HG02981 (cell line): ENCODE results near the gene TBX21.
"Not testable (repeated sequence)": the region's sequence is repeated elsewhere in the genome, so short reads cannot be mapped to it uniquely, and the experiment has no call there.

Experiments used
- ATAC-seq: cut with Tn5 transposase; IDR thresholded peaks from one replicate; pipeline ENCODE4 v1.9.1; 2021; ENCODE audit warnings: mild to moderate bottlenecking, moderate library complexity; ENCODE audit not compliant: unreplicated experiment

The TBX21 gene

DNA sequence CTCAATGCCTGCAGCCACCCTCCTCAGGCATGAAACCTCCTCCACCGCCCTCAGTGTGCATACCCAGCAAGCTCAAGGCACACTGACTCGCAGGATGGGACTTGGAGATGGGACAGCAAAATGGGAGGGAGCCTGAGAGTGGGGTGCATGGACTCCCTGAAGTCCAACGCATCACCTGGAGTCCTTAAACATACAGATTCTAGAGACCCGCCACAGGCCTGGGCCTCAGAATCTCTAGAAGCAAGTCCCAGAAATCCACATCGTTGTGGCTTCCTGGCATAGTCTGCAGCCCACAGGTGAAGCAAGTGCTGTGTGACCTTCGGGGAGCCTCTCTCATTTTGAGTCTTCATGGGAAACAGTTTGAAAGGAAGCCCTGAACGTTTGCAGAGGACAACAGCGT is 3.6 kb upstream of the TBX21 start:
- no peak for ATAC-seq

DNA sequence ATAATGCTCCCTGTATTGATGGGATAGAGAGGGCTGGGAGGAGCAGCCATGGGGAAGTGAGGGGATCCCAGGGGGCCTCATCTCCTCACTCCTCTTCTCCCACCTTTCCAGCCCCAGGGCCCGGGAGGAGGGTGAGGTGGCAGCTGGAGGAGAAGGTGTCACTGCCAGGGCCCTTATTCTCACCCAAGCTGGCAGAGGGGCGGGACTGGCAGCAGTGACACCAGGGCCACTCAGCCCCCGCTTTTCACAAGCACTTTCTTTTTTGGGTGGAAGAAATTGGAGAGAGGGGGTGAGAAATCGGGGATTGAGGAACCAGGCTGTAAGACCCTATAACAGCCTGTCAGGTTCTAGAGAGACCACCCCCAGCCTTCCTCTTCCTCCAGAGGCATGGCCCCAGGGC is 2.4 kb upstream of the TBX21 start:
- no peak for ATAC-seq

DNA sequence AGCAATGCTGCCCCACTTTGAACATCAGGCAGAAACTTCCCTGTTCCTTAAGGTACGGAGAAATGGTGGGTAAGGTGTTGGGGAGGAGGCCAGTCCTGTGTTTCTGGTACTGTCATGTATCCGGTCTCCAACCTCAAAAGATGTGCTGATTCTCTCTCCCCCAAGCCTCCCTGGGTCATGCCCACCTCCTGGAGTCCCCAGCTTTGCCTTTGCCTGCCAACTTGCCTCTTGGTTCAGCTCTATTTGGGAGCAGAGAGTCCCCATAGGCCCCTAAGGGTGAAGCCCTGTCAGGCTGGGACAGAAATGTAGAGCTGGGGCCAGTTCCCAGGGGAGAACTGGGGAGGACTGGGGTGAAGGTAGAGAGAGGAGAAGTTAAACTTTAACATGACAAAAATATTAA is 1.6 kb upstream of the TBX21 start:
- no peak for ATAC-seq

DNA sequence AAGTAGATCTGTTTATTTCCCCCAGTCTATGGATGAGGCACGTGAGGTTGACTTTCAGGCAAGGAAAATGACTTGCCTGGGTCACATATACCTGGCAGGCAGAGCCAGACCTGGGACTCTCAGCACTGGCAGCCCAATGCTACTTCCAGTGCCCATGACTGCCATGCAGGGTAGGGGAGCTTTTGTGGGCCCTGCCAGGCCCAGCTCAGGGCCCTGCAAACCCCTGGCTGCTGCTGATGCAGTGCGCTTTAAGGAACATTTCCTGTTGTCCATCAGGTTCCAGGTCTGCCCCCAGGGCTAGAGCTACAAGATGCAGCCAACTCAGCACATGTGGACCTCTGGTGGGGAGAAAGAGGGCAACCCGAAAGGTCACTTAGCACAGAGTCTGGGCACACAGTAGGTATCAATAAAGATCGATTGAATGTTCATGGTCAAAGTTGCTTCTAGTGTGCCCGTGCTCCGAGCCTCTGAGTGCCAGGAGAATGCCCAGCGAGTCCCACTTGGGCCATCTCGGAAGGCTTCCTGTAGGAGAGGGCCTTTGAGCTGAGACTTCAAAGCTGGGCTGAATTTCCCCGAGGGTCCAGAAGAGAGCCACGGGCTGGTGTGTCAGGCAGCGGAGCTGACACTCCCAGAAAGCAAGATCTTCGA is 513 bp upstream of the TBX21 start:
- ATAC-seq, result no peak

DNA sequence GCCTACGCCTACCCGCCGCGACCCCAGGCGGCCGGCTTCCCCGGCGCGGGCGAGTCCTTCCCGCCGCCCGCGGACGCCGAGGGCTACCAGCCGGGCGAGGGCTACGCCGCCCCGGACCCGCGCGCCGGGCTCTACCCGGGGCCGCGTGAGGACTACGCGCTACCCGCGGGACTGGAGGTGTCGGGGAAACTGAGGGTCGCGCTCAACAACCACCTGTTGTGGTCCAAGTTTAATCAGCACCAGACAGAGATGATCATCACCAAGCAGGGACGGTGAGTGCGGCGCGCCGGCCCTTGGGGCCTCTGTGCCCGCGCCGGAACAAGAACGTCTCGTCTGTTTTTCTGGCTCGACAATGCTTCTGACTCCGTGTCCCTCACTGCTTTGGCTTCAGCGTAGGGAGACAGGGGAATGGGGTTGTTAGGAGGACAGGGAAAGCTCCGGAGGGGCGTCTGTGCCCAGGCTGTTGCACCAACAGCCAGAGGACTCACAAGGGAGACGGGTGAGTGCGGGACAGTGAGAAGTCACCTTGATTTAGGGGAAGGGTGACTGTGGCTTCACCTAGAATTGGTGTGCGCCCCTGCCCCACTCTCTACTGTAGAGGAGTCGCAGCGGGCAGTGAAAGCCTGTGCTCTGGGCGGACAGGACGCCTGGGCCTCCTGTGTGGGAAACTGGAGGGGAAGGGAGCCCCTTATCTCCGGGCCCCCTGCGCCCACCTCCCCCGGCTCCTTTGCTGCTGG is 806 bp downstream of the TBX21 start:
- peak; percentile 10 for ATAC-seq

DNA sequence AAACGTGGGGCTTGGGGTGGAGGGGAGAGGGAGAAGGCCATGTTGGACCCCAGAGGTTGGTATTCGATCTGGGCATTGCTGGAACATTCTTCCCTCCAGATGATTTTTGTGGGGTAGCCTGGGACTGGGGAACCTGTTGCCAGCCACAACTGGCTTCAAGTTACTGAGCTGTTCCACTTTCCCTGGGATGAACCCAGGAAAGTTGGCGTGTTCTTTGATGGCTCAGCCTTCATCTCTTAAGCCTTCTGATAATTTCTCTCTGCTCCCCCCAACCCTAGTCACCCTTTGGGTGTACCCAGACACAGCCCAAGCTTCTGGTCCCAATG is 2.1 kb downstream of the TBX21 start:
- no peak for ATAC-seq

DNA sequence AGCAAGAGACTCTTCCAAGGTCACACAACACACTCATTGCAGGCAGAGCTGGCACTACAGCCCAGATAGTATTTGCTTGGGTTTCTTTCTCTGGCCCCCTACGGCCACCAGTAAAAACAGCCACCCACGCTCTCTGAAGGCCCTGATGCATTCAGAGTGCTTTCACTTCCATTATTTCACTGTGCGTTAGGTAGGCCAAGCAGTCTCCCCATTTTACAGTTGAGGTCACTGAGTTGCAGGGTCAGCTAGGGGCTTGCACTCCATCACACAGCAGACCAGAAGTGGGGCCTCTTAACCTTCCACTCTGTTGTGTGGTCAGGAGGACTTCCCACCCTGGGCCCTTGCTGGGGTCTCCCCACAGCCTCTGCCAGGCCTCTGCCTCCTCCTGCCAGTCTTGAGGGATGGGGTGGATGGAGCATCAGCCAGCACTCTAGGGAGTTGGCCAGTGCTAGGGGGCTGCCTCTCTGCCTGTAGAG is 2.5 kb downstream of the TBX21 start:
- peak; percentile 44 for ATAC-seq

DNA sequence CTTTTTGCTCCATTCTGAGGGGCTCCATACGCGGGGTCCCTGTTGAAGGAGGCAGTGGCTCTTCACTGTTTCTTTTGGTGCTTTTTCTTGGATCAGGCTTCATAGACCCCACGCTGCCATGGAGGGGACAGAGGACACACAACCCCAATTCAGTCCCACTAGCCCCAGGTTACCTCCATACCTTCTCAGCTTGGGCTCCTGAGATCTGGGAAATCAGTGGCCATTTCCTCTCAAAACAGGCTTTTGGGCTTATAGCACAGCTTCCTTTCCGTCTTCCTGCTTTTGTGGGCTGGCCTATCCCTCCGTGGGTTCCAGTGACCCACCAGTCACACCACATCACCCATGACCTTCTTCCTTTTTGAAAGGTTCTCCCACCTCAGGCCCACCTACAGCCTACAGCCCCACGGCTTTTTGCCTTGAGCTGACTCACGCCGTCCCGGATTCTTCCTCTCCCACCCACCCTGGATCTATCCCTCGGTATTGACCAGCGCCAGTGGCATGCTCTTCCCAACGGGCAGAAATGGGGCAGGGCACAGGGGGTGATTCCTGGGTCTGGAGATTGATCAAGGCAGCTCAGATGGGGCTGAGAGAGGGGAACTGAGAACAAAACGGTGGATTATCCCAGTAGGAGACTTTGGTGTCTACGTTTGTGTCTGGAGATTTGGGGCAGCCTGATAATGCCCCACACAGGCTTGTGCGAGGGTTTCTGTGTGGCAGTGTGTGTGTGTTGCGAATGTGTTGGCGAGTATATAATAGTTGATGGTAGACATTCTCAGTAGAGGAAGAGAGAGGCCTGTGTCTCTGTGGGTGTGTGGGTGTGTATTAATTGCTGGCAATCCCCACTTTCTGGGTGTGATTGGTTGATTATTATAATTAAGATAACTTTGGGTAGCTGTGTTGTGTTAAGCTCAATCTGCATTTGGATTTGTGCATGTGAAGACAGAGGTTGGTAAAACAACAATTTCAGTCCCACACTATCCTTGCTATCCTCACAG is 3.8 kb downstream of the TBX21 start:
- no peak for ATAC-seq

DNA sequence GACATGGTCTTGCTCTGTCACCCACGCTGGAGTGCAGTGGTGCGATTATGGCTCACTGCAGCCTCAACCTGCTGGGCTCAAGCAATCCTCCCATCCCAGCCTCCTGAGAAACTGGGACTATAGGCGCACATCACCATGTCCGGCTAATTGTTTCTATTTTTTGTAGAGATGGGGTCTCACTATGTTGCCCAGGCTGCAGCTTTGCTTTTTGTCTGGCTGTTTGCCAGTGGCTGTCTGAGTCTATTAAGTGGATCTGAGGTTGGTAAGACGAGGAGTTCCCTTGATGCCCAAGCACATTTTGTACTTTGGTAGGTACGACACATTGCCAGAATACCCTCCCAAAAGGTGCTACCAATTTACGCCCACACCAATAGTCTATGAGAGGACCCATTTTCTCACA is 5.1 kb downstream of the TBX21 start:
- ATAC-seq, result no peak

DNA sequence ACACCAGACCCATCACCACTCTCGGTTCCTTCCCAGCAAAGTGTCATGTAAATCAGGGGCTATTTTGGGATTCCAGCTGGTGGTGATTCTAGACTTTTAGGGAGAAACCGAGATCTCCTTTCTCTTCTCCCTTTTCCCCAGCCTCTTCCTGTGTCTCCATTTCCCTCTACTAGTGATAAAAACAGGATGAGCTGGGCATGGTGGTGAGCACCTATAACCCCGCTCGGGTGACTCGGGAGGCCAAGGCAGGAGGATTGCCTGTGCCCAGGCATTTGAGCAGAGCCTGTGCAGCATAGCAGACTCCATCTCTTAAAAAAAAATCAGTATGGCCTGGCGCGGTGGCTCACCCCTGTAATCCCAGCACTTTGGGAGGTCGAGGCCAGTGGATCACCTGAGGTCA is 6.1 kb downstream of the TBX21 start:
- no peak for ATAC-seq

DNA sequence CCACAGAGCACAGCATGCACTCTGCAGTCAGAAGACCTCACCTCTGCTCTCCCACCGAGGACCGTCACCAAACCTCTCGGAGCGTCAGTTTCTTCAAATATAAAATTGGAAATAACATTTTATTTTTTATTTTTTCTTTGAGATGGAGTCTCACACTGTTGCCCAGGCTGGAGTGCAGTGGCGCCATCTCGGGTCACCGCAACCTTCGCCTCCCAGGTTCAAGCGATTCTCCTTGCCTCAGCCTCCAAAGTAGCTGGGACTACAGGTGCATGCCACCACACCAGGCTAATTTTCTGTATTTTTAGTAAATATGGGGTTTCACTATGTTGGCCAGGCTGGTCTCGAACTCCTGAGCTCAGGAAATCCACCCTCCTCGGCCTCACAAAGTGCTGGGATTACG is 6.9 kb downstream of the TBX21 start:
- ATAC-seq, result not testable (repeated sequence)

DNA sequence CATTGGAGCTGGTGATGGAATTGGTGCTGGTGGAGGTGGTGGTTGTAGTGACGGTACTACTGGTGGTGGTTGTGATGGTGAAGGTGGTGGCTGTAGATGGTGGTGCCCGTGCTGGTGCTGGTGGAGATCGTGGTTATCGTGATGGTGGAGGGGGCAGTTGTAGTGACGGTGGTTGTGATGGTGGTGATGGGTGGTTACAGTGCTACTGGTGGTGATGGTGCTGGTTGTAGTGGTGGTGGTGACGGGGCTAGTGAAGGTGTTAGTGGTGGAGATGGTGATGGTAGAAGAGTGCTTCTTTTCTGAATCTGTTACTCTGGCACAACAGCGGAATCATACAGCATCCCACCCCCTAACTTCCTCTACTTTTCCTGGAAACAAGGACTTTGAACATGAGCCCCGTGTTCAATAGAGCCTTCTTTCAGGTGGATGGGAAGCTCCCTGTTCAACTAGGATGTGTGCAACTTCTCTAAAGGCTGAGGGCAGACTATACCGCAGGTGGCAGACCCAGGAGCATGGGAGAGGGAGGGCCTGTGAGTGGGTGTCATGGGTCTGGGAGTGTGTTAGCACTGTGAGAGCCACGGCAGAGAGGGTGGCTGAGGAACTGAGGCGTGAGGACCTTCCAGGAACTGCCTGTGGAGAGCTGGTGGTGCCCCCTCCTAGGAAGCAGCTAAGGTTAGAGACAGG is 8.2 kb downstream of the TBX21 start:
- no peak for ATAC-seq

DNA sequence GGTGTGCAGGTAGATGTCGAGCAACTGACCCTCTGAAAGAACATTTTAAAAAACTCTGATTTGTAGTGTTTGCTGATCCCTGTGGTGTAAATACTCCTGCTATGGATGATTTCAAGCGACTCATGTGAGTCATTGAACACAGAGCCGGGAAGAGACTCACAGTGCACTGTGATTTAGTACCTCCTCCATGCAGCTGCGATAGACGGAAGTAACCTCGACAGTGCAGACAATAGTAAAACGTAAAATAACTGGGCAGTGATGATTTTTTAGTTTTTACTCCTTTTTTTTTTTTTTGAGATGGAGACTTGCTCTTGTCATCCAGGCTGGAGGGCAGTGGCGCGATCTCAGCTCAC is 8.7 kb downstream of the TBX21 start:
- no peak for ATAC-seq

DNA sequence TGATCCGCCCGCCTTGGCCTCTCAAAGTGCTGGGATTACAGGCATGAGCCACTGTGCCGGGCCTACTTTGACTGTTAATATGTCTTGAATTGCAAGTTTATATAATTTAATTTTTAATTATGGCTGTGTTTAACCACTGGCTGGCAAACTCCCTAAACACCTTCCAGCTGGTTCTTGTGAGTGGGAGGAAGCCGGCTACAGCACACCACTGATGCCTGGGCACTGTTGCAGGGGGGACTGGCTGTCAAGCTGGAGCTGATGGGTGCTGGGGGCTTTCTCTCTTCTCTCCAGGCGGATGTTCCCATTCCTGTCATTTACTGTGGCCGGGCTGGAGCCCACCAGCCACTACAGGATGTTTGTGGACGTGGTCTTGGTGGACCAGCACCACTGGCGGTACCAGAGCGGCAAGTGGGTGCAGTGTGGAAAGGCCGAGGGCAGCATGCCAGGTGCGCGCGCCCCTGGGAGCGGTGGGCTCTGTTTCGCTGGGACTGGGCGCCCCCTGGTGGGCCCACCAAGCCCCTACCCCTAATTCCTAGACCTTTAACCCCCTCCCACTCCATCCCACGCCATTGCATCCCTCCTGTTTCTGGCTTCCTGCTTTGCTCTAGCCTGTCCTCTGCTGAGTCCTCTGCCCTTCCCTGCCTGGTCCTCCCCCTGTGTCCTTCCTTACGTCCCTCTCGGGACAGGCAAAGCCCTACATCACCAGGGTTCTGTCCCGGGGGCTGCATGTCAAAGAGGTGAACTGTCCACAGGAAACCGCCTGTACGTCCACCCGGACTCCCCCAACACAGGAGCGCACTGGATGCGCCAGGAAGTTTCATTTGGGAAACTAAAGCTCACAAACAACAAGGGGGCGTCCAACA is 9.5 kb downstream of the TBX21 start:
- ATAC-seq, result no peak

DNA sequence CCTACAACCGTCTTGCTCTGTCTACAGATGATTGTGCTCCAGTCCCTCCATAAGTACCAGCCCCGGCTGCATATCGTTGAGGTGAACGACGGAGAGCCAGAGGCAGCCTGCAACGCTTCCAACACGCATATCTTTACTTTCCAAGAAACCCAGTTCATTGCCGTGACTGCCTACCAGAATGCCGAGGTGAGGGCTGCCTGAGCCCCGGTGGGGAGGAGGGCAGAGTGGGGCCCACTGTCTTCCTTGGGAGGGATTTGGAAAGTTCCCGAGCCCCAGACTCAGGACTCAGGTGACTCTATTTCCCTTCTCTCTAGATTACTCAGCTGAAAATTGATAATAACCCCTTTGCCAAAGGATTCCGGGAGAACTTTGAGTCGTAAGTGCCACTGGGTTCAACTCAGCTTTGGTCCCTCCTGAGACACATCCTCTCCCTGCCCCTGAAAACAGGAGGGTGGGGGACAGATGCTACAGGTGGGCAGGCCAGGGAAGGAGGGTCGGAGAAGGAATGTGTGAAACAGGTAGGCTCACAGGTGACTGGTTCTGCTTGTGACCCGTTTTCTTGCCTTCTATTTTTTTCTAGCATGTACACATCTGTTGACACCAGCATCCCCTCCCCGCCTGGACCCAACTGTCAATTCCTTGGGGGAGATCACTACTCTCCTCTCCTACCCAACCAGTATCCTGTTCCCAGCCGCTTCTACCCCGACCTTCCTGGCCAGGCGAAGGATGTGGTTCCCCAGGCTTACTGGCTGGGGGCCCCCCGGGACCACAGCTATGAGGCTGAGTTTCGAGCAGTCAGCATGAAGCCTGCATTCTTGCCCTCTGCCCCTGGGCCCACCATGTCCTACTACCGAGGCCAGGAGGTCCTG is 11.4 kb downstream of the TBX21 start:
- ATAC-seq, result no peak

DNA sequence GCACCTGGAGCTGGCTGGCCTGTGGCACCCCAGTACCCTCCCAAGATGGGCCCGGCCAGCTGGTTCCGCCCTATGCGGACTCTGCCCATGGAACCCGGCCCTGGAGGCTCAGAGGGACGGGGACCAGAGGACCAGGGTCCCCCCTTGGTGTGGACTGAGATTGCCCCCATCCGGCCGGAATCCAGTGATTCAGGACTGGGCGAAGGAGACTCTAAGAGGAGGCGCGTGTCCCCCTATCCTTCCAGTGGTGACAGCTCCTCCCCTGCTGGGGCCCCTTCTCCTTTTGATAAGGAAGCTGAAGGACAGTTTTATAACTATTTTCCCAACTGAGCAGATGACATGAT is 12.0 kb downstream of the TBX21 start:
- ATAC-seq, result no peak

DNA sequence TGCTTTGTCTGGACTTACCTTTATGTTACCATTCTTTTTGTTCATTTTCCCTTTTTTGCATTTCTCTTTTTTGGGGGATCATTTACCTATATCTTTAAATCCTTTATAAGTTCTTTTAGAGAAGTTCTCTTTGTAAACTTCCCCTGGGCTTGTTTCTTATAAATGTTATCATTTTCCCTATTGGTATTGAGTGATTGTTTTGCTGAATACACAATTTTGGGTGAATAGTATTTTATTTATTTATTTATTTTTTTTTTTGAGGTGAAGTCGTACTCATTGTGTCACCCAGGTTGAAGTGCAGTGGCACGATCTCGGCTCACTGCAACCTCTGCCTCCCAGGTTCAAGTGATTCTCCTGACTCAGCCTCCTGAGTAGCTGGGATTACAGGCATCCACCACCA is 18.4 kb downstream of the TBX21 start:
- ATAC-seq, result no peak

DNA sequence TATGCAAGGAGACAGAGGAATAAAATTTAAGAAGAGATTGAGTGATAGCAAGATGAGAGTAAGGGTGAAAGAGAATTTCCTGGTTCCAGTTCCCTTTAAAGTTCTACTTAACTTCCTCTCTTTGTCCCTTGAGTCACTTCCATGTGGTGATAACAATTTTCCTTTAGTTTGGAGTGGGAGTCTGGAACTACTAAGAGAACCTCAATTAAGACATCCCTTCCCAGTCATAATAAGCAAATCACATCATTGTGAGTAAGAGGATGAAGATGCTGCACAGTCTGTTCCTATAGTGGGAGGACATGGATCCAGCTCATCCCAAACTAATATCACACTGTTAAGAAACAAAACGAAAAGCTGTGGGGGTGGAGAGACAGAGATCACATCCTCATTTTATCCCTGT is 24.4 kb downstream of the TBX21 start:
- ATAC-seq, result no peak

DNA sequence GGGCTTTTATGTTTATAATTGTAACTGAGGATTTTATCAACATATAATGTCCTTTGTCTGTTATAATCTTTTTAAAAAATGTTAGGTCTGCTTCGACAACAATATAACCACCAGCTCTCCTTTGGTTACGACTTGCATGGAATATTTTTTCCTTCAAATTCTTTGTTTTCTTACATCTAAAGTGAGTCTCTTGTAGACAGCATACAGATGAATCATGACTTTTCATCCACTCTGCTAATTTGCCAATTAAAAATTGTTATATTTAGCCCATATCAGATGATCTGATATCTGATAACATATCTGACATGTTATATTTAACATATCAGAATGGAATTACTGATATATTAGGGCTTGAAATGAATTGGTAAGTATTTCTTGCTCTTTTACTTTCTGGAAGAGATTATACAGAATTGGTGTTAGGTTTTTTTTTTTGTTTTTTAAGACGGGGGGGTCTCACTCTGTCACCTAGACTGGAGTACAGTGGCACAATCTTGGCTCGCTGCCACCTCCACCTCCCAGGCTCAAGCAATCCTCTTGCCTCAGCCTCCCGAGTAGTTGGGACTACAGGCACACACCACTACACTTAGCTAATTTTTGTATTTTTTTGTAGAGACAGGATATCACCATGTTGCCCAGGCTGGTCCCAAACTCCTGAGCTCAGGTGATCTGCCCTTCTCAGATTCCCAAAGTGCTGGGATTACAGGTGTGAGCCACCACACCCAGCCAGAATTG is 27.5 kb downstream of the TBX21 start:
- no peak for ATAC-seq
